NCI-H526 treated with DMSO at 0.1 percent for 48 hours (cell line): ENCODE results near the gene GRM1.

Source experiments
- DNase-seq: peaks from one replicate; lab custom pipeline; 2025; lab: John Stamatoyannopoulos, UW

Gene GRM1

DNA sequence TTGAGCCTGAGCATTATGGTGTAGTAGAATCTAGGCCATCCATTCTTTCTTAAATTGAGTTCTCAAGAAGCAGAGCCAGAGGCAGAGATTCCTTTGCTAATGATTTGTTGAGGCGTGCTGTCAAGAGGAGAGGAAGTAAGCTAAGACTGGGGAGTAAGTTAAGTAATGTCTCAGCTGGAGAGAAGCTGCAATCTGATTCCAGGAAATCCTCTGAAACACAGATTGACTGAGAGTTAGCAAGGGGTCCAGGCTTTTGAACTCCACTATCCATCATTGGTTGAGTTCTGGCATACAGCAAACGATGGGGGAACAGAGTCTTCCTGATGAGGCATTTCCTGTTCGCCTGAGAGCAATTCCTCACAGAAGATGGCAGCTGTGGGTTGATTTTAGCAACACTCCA is 307.3 kb downstream of the GRM1 start:
- DNase-seq: no peak

DNA sequence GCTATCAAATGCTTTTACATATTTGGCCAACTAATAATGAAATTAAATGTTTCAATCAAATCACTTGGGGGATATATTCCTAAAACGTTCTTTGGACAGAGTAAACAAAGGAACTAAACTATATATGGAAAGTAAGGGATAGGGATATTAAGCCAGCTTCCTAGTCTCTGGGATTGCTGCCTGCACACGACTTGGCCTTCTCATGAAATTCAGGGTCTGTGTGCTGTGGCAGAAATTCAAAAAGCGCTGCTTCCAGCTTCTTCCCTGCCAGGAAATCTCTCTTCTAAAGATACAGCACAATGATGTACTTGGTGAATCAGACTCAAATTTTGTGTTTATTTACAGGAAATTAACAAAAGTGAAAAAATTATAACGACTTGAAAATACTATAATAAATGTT is 308.5 kb downstream of the GRM1 start:
- DNase-seq: no peak

GRCh38 chr6:146339716-146340115 is 310.9 kb downstream of the GRM1 start:
- DNase-seq: no peak

DNA sequence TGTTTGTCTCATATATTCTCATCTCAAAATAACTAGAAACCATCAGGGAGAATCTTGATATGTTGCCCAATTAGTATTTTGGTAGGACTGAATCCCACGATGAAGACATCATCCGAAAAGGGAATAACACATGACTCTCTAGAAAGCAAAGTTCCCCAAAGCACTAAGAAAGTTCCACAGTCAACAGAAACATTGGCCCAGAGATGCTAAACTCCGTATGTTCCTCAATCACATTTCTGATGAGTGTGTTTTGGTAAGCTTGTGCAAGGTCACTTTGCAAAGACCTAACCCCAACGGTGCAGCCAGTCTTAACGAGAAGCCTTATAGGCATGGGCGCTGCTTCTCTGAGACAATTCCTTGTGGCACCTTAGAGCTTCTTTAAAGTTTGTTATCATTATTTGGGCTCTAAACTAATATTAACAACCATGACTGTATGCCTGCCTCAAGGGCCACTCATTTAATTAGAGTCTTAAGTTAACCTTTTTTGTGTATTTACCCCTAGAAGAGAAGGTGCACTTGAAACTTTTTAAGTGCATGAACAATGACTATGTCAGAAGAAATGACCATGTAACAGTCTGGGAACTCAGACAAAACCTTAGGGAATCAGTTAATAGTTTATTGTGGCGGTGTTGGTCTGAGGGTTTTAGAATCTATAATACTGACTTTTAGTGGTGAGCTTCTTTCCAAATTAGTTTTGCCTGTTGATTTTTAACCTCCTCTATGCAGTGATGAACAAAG is 312.8 kb downstream of the GRM1 start:
- DNase-seq: no peak

DNA sequence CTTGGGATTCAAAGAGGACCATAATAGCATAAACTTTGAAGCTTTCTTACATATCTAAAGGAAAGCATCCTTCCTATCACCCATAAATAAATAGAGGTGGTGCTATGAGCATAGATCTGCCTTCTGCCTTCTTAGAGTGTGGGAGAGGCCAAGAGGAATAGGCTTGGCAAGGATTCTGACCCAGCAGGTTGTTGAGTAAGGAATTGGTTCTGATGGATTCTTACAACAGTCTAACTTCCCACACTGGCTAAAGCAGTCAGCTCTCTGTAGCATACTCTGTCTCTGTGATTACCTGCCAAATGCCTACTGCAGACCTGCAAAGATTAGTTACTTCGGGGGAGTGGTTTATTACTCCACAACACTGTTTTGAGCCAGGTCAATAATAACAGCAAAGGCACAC is 316.7 kb downstream of the GRM1 start:
- DNase-seq: no peak

GRCh38 chr6:146347090-146347489 is 318.2 kb downstream of the GRM1 start:
- DNase-seq: no peak

DNA sequence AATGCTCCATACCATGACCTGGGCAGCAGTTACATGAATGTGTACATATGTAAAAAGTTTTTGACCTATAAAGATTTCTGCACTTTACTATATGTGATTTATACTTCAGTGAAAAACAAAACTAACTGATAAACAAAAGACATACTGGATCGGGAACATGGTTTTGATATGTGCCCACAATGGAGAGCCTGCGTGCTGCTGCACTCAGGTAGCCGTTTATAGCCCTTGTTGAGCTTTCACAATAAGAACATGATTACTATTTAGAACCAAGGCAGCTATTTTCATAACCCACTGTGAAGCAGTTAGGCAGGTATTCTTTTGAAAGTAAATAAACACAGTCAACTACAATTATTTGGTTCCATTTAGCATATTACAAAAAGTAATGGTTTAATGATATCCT is 318.8 kb downstream of the GRM1 start:
- DNase-seq: no peak

DNA sequence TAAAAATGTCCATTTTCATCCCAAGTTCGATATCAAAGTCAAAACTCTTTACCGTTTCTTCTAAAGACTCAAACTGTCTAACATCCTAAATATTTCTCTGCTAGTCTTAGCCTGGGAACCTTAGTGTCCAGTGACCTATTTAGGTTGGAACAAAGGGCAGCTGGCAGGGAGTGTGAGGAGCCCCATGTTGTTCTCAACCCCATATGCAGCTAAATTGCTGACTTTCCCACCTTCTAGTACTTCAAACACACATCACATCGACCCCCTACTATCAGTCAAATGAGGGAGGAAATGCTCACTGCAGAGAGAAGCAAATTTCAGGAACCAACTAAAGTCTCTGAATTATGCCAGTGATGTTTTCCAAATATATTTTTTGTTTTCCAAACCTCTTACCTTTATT is 322.2 kb downstream of the GRM1 start:
- no peak for DNase-seq

GRCh38 chr6:146352163-146352562 is 323.3 kb downstream of the GRM1 start:
- DNase-seq: no peak

GRCh38 chr6:146354451-146354850 is 325.6 kb downstream of the GRM1 start:
- DNase-seq: no peak

- no peak for DNase-seq
Observed at GRCh38 chr6:146355521-146356100, 326.7 kb downstream of the GRM1 start.

DNA sequence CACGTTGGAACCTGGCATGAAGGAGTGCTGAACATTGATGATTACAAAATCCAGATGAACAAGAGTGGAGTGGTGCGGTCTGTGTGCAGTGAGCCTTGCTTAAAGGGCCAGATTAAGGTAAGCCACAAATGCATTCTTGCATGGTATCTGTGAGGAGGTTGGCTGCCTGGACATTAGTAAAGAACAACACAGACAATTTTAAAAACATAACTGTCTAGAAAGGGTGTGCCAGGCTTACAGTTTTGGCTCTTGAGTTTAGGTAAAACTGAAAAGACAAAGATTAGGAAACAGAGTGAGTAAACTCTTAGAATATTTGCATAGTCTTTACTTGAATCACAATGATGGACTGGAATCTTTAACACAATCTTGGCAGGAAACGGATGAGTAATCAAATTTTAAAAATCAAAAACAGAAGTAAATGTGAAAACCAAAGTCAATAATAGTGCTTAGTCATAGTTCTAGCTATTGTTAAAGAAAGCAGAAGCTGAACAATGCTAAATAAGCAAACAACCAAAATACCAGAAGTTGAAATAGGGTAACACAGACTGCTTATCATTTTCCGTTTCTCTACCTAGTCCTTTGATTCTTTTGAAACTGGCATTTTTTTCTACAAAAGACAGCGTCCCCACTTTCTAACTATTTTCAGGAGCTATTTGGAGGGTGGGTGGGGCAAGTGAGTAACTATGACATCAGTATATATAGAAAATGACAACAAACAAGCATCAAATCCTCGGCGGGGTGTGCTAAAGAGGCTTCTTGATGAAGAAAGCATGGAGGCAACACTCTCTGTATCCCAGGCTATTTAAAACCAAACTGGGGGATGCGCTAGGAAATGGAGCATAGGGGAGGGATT is 328.9 kb downstream of the GRM1 start:
- no peak for DNase-seq

DNA sequence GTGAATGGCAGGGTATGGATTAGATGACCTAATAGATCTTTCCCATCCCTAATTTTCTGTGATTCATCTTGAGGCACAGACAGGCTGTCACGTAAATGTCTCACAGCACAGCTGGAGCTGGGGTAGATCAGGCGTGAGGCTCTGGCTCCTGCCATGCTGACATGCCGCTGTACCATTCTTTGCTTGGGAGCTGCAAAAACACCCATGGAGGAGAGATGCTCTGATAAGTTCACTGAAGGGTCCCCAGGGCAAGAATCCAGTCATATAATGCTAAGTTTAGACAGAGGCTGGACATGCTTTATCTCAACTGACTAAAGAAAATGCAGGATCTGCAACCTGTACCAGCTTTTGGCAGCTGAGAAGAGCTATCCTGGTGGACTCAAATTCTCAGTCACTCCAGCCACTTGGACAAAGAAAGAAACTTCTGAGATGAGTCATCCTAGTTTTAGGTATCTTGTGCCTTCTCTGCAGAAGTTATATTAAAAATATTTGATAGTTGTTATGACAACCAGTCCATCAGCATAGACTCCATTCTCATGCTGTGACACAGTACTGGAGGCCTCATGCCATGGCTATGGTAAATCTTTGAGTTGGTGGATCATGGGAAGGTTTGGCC is 329.7 kb downstream of the GRM1 start:
- no peak for DNase-seq

- no peak for DNase-seq
Observed at GRCh38 chr6:146359131-146359530, 330.3 kb downstream of the GRM1 start.

GRCh38 chr6:146361128-146361924 is 332.5 kb downstream of the GRM1 start:
- no peak for DNase-seq

DNA sequence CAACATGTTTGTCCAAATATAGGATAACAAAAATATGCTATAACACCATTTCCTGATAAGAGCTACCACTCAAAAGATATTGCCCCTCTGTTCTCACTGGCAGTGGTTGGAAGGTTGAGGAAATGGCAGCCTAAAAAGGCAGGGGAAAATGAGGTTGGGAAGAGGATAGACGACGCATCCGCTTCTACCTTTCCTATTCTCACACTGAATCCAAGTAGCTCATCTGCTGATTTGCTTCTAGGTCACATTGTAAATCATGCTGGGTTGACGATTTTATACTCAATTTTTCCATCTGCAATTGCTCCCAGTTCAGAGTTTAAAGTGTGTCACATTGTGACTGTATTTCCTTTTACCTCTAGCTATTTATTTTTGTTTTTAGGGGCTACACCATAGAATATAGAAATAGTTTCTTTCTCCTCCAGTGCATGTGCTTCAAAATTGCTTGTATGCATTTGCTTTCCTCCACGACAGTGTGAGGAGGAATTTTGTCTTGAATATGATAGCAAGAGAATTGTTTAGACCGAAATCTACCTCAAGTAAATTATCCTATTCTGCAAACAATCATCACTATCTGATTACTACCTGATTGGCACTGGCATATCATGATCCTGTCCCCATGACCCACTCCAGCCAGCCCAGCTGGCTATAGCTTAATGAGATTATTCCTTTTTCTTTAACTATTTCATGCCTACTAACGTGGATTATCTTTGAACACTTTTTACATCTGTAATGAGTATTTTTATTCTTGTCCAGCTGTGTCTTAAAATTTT is 335.2 kb downstream of the GRM1 start:
- no peak for DNase-seq

DNA sequence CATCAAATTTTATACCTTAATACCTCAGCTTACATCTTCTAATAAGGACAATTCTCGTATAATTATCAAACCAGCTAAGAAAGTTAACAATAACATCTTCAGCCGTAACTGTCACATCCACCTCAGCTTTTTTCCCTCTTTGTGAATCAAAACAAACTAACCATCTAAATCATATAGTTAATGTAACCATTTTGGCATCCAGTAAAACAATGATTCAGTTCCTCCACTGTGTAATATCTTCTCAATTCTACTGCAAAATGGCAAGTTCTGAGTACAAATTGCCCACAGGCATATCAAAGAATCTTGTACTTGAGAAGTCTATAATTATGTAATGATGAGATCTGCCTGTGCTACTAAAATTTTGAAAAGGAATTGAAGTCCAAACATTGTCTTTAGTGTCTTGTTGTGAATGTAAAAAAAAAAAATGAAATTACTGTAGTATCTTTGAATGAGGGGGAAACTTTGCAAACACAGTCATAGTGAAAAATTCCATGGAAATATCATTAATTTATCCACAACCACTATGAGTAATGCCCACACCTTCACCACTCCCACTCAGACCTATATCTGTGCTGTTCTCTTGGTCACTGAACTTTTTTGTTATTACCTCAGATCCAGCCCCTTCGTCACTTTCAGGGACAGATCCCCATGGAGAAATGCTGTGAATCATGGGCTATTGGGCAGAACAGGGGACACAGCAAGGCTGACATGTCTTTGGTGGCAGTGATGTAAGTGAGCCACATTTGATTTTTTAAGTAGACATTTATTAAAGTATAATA is 336.1 kb downstream of the GRM1 start:
- DNase-seq: no peak

DNA sequence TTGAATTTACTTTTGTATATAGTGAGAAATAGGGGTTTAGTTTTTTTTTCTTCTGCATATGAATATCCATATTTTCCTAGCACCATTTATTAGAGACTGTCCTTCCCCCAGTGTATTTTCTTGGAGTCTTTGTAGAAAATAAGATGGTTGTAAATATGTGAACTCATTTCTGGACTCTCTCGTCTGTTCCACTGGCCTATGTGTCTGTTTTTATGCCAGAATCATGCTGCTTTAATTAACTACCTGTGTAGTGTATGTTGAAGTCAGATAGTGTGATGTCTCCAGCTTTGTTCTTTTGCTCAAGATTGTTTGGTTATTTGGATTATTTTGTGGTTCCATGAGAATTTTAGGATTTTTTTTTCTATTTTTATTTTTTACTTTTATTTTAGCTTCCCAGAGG is 338.2 kb downstream of the GRM1 start:
- no peak for DNase-seq

GRCh38 chr6:146369866-146370265 is 341.0 kb downstream of the GRM1 start:
- DNase-seq: no peak

- no peak for DNase-seq
Observed at GRCh38 chr6:146381486-146381885, 352.6 kb downstream of the GRM1 start.
